T47D (cell line): ENCODE results near the gene CLC.
"Not testable (repeated sequence)": the region's sequence is repeated elsewhere in the genome, so short reads cannot be mapped to it uniquely, and the experiment has no call there.

Experiments
- DNase-seq, 2 experiments: peaks; one replicate each; pipeline versions ENCODE4 v3.0.0 to v3.0.0-alpha.2; 2011 to 2012; ENCODE audit warnings: low read depth in 1 of 2, low spot score in 1 of 2
- JUND ChIP-seq: IDR thresholded peaks from 2 replicates; pipeline ENCODE4 v1.6.1; 2012; ENCODE audit warnings: low read depth
- in situ Hi-C: cut with HindIII; loops from 2 replicates; pipeline ENCODE4 v1.10.0; 2016; ENCODE audit warnings: low sequenced_read_pairs, low pct_unique_long_range_greater_than_20kb

Gene CLC

DNA sequence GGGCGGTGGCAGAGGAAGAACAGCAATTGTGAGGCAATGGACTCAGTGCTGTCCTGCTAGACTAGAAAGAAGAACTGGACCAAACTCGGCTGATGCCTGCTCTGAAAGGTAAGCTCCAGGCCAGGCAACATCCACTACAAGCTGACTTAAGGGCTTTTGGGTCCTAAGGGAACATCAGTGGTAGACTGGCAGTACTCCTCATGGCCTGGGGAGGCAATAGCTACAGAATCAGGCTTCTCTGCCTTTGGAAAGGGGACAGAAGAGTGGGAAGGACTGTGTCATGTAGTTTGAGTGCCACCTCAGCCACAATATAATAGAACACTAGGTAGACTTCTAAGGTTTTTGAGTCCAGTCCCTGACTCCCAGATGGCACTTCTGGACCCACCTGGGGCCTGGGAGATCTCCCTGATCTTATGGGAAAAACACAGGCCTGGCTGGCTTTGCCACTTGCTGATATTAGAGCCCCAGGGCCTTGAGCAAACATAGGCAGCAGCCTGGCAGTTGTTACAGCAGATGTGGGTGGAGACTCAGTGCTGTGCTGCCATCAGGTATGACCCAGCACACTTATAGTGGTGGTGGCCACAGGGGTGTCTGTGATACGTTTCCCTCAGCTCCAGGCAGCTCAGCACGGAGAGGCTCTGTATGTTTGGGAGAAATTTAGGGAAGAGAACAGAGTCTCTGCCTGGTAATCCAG is 9.2 kb upstream of the CLC start:
- in situ Hi-C loops: no loop called here
- DNase-seq: no peak
- no peak for TF ChIP-seq JUND

DNA sequence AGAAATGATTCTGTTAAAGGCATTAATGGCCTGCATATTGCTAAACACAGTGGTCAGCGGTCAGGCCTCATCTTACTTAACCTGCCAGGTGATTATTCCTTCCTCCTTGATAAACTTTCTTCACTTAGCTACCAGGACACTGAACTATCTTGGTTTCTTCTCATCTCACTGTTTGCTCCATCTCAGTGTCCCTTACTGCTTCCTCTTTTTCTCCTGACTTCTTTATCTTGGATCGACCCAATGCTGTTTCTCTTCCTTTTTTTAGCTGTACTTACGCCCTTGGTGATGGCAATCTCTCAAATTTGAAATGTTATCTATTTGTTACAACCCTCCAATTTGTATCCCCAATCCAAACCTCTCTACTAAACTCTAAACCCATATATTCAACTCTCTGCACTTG is 7.8 kb upstream of the CLC start:
- in situ Hi-C loops: no loop called here
- no peak for TF ChIP-seq JUND
- no peak for DNase-seq

DNA sequence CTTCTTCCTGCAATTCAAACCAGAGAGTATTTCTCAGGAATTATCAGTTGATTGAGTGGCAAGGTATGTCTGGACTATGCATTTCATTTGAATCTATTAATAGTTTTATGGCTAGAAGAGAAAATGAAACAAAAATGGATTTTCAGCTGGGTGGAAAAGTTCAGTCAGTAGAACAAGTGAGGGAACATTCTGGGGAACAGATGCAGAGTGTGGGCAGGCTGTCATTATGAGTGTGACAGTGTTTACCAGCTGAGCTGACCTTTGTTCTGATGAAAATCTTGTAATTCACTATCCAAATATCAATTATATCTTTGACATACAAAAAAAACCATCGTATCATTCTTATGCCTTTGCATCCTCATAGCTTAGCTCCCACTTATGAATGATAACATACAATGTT is 2.6 kb upstream of the CLC start:
- no peak for DNase-seq
- in situ Hi-C loops: no loop called here
- no peak for TF ChIP-seq JUND

DNA sequence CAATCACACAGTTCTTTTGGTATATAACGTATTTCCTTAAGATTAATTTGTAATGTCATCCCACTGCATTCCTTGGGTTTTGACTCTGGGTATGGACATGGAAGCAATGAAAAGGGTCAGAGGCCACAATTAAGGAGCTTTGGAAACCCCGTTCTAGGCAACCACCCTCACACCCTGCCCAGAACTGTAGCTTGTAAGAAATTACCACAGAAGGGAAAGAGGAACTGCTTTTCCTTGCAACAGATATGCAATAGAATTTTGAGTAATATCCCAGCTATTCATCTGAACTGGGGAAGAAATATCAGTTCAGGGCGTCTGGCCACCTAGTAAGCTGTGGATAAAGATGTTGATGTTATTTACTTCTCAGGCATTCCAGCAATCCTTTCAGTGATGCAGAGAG is 985 bp upstream of the CLC start:
- in situ Hi-C loops: no loop called here
- no peak for DNase-seq
- no peak for TF ChIP-seq JUND

DNA sequence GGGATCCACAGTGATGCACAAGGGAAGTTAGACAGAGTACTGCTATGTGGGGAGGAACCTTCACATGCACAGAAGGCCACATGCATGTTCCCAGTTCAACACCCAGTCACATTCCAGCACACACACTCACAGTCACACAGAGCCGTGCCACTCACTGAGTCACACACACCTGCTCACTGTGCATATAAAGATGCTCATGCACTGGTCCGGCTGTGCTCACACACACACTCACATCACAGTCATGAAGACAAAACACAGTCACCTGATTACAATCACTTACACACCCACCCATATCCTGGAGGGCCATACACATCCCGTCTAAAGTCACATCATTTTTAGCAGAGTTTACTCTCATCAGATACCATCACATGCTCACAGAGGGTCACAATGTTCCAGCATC is 478 bp downstream of the CLC start:
- no peak for TF ChIP-seq JUND
- no peak for DNase-seq
- in situ Hi-C loops: no loop called here

DNA sequence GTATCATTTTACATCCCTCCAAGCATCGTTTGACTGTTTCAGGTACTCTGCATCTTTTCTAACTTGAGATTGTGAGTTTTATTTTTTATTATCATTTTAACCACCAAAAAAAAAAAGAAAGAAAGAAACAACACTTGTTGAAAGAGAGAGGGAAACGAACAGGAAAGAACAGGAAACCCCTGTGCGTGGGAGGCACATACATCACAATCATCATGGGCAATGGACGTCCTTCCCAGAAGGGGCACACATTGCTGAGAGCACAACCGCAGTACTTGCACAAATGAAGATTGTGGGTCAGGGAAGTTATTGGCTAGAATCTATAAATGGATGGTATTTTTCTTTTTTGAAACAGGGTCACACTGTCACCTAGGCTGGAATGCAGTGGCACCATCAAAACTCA is 1.7 kb downstream of the CLC start:
- in situ Hi-C loops: no loop called here
- no peak for TF ChIP-seq JUND
- no peak for DNase-seq

DNA sequence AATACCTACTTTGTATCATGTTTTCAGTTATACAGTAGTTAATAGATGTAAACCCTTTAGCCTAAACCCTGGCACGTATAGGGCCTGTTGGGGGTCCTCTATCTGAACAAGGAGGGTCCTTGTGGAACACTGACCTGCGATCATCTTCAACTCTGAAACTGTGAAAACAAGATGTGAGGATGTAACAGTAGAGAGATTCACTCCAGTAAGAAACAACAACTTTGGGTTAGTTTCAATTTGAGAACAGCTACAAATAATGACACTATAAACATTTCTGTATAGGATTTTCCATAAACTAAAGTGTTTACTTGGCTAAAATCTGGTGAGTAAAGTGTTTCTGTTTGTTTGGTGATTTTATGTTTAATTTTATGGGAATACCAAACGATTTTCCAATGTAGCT is 2.1 kb downstream of the CLC start:
- TF ChIP-seq JUND: no peak
- in situ Hi-C loops: no loop called here
- no peak for DNase-seq

DNA sequence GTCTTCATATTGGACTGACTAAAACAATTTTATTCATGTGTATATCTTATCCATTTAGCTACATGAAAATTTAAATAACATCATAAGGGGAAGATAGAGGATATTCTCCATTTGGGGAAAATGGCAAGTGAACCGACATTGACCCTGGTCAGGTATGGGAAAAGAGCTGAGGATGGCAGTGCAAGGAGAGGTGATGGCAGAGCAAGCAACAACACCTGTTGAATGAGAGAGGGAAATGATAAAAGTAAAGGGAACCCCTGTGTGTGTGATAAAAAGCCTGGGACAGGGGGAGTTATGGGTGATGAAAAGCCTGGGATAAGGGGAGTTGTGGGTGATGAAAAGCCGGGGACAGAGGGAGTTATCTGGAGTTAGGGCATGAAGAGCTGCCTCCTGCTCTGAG is 4.0 kb downstream of the CLC start:
- no peak for TF ChIP-seq JUND
- in situ Hi-C loops: no loop called here
- no peak for DNase-seq

DNA sequence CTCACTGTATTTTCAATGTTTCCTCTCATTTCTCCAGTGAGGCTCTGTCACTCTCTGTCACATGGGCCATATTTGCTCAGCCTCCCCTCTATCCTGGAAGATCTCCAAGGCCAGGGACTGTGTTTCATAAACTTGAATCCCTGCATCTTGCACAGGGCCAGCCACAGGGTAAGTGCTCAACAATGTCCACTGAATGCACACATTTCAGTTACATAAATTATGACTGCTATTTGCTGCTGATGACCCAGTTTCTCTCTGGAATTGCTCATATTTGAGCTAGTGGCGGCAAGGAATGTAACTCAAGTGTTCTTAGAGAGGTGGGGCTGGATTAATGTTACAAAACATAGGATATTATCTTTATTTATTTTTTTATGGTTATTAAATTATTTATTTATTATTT is 6.1 kb downstream of the CLC start:
- in situ Hi-C loops: no loop called here
- no peak for TF ChIP-seq JUND
- no peak for DNase-seq

DNA sequence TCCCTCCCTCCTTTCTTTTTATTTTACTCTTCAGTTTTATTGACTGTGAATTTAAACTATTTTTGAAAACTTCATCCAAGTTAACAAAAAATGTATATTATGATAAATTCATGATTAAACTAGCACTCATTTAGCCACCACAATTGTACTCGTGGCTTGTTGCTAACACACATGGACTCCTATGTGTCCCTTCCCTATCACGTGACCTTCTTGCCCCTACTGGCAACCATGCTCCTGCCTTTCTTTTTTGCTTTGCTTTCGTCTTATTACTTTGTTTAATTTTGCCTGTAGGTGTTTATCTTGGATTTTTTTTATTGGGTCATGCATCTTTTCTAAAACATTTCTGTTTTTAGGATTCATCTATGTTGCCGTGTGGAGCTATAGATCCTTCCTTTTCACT is 8.2 kb downstream of the CLC start:
- no peak for TF ChIP-seq JUND
- in situ Hi-C loops: no loop called here
- DNase-seq: no peak

DNA sequence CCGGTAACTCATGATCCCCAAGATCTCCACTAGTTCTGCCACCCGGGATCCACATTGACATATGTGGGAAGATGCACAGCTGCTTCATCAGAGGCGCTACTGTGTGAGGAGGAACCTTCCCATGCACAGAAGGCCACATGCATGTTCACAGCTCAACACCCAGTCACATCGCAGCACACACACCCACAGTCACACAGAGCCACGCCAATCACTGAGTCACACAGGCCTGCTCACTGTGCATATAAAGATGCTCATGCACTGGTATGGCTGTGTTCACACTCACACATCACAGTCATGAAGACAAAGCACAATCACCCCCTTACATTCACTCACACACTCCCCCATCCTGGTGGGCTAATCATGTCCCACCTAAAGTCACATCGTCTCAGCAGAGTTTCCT is 9.8 kb downstream of the CLC start:
- in situ Hi-C loops: no loop called here
- no peak for TF ChIP-seq JUND
- no peak for DNase-seq

DNA sequence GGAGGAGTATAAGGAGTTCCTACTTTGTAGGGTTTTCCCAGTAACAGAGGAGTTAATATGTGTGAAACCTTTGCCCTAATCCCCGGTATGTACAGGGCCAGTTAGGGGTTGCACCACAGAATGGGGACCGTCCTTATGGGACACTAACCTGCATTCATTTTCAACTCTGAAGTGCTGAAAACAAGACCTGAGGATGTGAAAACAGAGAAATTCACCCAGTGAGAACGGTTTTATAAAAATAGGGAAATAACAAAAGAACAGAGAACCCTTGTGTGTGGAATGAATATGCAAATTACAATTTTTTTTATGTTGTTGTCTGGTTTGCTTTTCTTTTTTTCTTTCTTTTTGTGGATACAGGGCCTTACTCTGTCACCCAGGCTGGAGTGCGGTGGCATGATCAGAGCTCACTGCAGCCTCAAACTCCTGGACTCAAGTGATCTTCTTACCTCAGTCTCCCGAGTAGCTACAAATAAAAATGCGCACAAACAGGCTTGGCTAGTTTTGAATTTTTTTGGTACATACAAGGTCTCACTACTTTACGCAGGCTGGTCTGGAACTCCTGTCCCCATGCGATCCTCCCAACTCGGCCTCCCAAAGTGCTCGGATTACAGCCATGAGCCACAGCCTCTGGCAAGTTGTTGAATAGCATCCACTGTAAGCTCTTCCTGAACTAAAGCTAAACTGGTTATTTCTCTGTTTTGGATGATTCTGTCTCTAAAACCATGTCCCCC is 10.6 kb downstream of the CLC start:
- TF ChIP-seq JUND: no peak
- in situ Hi-C loops: no loop called here
- no peak for DNase-seq

DNA sequence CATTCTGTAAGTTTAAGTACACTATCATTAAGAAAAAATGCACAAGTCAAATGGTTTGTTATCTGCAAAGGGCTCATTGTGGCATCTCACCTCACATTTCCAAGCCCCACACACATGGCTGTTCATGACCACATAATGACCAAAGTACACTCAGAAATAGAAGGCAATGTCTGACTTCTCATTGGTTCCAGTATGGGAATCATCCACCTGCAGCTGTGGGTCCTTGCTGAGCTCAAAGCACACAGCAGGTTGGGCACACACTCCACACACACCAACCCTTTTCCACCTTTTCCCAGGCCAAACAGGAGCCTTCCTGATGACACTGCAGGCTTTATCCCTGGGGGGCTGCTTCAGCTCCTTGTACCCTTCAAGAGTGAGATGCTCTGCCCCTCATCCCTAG is 11.8 kb downstream of the CLC start:
- DNase-seq: no peak
- in situ Hi-C loops: no loop called here
- no peak for TF ChIP-seq JUND

DNA sequence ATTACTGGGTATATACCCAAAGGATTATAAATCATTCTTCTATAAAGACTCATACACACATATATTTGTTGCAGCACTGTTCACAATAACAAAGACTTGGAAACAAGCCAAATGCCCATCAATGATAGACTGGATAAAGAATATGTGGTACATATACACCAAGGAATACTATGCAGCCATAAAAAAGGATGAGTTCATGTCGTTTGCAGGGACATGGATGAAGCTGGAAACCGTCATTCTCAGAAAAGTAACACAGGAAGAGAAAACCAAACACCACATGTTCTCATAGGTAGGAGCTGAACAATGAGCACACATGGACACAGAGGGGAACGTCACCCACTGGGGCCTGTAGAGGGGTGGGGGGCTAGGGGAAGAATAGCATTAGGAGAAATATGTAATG is 17.7 kb downstream of the CLC start:
- DNase-seq, in situ Hi-C loops: not testable (repeated sequence)
